GM12873 (cell line): ENCODE data around the gene PAXX.

Experiments used
- CTCF ChIP-seq: IDR thresholded peaks from 2 replicates; pipeline ENCODE4 v1.5.1; 2012; ENCODE audit warnings: low read depth, mild to moderate bottlenecking, moderate library complexity, low read length, control low read depth; ENCODE audit not compliant: insufficient read depth; ENCODE audit errors: missing control alignments

PAXX gene

DNA sequence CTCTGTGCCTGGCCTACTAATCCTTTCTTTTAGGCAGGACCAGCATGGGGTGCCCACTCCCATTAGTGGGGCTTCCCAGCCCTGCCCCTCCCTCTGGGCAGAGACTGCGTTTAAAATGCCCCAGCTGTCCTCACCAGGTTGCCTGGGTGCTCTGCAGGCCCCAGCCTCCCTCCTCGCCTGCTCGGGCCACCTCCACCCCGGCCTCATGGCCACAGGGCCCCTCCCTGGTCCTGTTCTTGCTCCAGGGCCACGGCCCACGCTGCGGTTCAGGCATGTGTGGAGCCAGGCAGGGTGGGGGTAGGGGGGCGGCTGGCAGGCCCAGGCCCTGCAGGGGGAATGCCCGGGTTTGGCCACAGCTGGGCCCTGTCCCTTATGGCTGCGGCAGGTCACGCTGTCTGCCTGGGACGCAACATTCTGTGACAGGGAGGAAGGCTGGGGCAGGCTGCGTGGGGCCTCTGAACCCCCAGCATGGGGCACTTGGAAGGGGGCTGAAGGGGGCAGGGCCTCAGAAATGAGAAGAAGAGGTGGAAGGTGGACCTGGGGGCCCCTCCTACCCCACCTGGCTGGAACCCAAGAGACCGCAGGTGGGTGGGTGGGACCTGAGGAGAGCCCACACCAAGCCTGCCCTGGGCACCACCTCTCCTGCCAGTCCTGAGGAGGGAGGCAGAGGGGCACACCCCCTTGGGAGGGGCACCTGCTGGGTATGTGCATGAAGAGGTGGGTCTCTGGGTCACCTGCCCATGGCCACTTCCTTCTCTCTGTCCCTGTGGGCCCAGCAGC, 40.5 kb upstream of the PAXX start, which contains the start of gene LCN12:
Gene LCN12, plus strand, starts transcription at position 733 of the 780 bp plus-strand sequence. CDS start 55 bp downstream, outside the sequence.
- TF ChIP-seq CTCF: no peak

GRCh38 chr9:136952321-136952850, 39.8 kb upstream of the PAXX start:
- no peak for TF ChIP-seq CTCF

DNA sequence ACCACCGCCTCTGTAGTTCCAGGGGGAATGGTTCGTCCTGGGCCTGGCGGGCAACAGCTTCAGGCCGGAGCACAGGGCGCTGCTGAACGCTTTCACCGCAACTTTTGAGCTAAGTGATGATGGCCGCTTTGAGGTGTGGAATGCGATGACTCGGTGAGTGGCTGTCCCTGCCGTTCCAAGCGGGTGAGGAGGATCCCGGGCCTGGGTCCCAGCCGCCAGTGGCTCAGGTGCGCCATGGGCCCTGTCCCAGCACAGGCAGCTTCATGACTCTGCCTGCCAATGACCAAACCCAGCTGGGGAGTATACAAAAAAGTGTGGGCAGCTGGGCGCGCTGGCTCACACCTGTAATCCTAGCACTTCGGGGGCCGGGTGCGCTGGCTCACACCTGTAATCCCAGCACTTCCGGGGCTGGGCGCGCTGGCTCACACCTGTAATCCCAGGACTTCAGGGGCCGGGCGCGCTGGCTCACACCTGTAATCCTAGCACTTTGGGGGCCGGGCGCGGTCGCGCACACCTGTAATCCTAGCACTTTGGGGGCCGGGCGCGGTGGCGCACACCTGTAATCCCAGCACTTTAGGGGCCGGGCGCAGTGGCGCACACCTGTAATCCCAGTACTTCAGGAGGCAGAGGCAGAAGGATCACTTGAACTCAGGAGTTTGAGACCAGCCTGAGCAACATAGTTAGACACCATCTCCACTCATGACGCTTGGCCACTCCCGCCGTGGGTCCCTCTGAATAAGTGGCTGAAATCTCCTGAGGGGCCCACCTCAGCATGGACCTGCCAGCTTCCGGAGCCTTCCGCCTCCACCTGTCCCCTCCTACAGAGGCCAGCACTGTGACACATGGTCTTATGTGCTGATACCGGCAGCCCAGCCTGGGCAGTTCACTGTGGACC, 39.1 kb upstream of the PAXX start:
- TF ChIP-seq CTCF: no peak

- no peak for TF ChIP-seq CTCF
Observed at GRCh38 chr9:136953771-136954269, 38.4 kb upstream of the PAXX start.

DNA sequence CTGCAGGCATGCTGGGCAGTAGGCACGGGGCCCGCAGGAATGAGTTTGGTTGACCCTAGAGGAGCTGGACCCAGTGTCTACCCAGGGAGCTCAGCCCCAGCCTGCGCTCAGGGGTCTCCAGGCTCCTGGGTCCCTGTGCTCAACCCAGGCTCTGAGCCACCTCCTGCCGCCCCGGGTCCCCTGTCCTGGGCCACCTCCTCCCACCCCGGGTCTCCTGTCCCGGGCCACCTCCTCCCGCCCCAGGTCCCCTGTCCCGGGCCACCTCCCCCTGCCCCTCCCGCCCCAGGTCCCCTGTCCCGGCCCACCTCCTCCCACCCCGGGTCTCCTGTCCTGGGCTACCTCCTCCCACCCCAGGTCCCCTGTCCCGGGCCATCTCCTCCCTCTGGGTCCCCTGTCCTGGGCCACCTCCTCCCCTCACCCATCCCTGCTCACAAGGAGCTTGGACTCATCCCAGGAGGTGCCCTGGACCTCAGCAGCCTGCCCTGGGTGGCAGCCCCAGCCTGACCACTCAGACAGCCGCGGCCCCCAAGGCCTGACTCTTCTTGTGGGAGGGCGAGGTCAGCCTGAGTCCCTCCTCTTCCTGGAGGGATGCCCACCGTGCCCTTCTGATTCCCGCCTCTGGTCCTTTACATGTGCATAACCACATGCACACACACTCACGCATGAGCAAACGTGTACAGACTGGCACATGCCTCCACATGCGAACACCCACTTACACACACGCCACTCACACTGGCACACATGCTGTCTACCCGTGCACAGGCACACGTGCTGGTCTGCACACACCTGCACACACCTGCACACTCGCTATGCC, 37.7 kb upstream of the PAXX start:
- TF ChIP-seq CTCF: no peak

GRCh38 chr9:136955202-136955942, 36.9 kb upstream of the PAXX start:
- no peak for TF ChIP-seq CTCF
